Hindlimb muscle (tissue), 1 donor: ENCODE measurements around the gene PKMYT1. TPM values are rescaled to one million over a fixed set of nuclear protein-coding genes. Genes with fewer than 3 reads are reported as not detected.
"Not testable (repeated sequence)": the region's sequence is repeated elsewhere in the genome, so short reads cannot be mapped to it uniquely, and the experiment has no call there.

Experiments used
- DNase-seq: peaks from one replicate; pipeline ENCODE4 v3.0.0-alpha.2; 2013
- polyA plus RNA-seq: library from polyadenylated mRNA; unstranded; fragments of 120-200 nt; gene quantifications from one replicate; pipeline ENCODE4 v1.2.1, GENCODE V29; 2013; ENCODE audit not compliant: insufficient read length

The PKMYT1 gene
- polyA plus RNA-seq, 1 donor = 11.4 TPM

GRCh38 chr16:2959206-2959605 is 21.0 kb downstream of the PKMYT1 start:
- no peak for DNase-seq

- DNase-seq = no peak
Observed at GRCh38 chr16:2956579-2956956, 23.7 kb downstream of the PKMYT1 start.

GRCh38 chr16:2955779-2956578 is 24.3 kb downstream of the PKMYT1 start:
- no peak for DNase-seq

- DNase-seq = no peak
Observed at GRCh38 chr16:2955438-2955778, 24.8 kb downstream of the PKMYT1 start.

GRCh38 chr16:2954656-2955381 is 25.4 kb downstream of the PKMYT1 start:
- DNase-seq = no peak

- DNase-seq = no peak
Observed at GRCh38 chr16:2953706-2954627, 26.3 kb downstream of the PKMYT1 start.

GRCh38 chr16:2952679-2953078 is 27.6 kb downstream of the PKMYT1 start:
- no peak for DNase-seq

GRCh38 chr16:2950773-2951172 is 29.5 kb downstream of the PKMYT1 start:
- no peak for DNase-seq

GRCh38 chr16:2950353-2950724 is 29.9 kb downstream of the PKMYT1 start:
- DNase-seq = no peak

GRCh38 chr16:2949705-2950352 is 30.4 kb downstream of the PKMYT1 start:
- no peak for DNase-seq

- no peak for DNase-seq
Observed at GRCh38 chr16:2948807-2949704, 31.2 kb downstream of the PKMYT1 start.

GRCh38 chr16:2946649-2947048 is 33.6 kb downstream of the PKMYT1 start:
- no peak for DNase-seq

GRCh38 chr16:2943716-2944115 is 36.5 kb downstream of the PKMYT1 start:
- DNase-seq = not testable (repeated sequence)

GRCh38 chr16:2942045-2942444 is 38.2 kb downstream of the PKMYT1 start:
- no peak for DNase-seq

GRCh38 chr16:2939968-2940367 is 40.3 kb downstream of the PKMYT1 start:
- DNase-seq = no peak

GRCh38 chr16:2938206-2938605 is 42.0 kb downstream of the PKMYT1 start:
- no peak for DNase-seq

GRCh38 chr16:2937170-2937569 is 43.1 kb downstream of the PKMYT1 start:
- DNase-seq = no peak

GRCh38 chr16:2936436-2937011 is 43.7 kb downstream of the PKMYT1 start:
- no peak for DNase-seq

GRCh38 chr16:2934450-2934849 is 45.8 kb downstream of the PKMYT1 start:
- DNase-seq = no peak

- DNase-seq = no peak
Observed at GRCh38 chr16:2933701-2934100, 46.5 kb downstream of the PKMYT1 start.

GRCh38 chr16:2933136-2933535 is 47.1 kb downstream of the PKMYT1 start:
- no peak for DNase-seq
